ENCODE data around the gene MYBPC2. TPM values are rescaled to one million over a fixed set of nuclear protein-coding genes. Genes with fewer than 3 reads are reported as not detected.

Gene MYBPC2
- polyA plus RNA-seq, 1 of the 3 experiments (the other 2 are of a cell fraction): not detected

GRCh38 chr19:50515168-50515561 is 82.5 kb downstream of the MYBPC2 start:
- Histone ChIP-seq H3K36me3 (replicated peaks in 1 of 2; ENCODE audit: control insufficient read depth in 1 of 2, insufficient read depth in 2 of 2, low read length in 1 of 2) (no peaks in the 10 kb centered on the region), H3K4me1 (ENCODE audit: control insufficient read depth in 1 of 2, insufficient read depth in 2 of 2, low read depth in 1 of 2, low read length in 1 of 2) (peaks cover 0 to 38% of the 10 kb centered on the region in 2 experiments; a peak in 1 of 4 replicates), H3K27ac (ENCODE audit: low read depth in 2 of 2, low read length in 1 of 2) (peak overlapping the region in 1 of 2 experiments; percentile 98; a peak in 2 of 4 replicates), H3K9ac (no peak overlapping the region), H3K4me2 (no peak overlapping the region), H3K4me3 (ENCODE audit: low read depth in 2 of 2, low read length in 1 of 2) (no peak overlapping the region), H4K20me1 (ENCODE audit: insufficient read depth) (no peaks in the 10 kb centered on the region), H3K79me2 (ENCODE audit: insufficient read depth) (peaks cover 7% of the 10 kb centered on the region; the same call in 1 of the 2 replicates), H3K9me3 (no peaks in the 10 kb centered on the region), H3K9me2 (no peaks in the 10 kb centered on the region), H2AFZ (ENCODE audit: low read depth) (no peak overlapping the region), H3F3A (replicated peaks; ENCODE audit: insufficient read depth) (no peaks in the 10 kb centered on the region), H3K27me3 (ENCODE audit: insufficient read depth) (no peaks in the 10 kb centered on the region)
- CTCF ChIA-PET: interaction anchor here (1.0 to 2.7 kb wide), 5 partner anchors 23 to 93 kb away, joined by 3 to 14 read pairs (median 4); no protein-coding TSS in a partner anchor
- TF ChIP-seq ELF1 (IDR thresholded peaks at IDR 0.05) (no peak), FOXJ3 (CRISPR knock-in tag; IDR thresholded peaks at IDR 0.05) (no peak), TEAD4 (IDR thresholded peaks at IDR 0.05; ENCODE audit: borderline replicate concordance, insufficient read depth) (no peak), USF1 (IDR thresholded peaks at IDR 0.05; ENCODE audit: borderline replicate concordance, low read depth) (no peak), POLR2AphosphoS5 (IDR thresholded peaks at IDR 0.05; ENCODE audit: low read depth, low read length) (no peak)
- 80% methylated on average over 5 of the region's 11 CpGs for WGBS (ENCODE audit: low lambda C conversion rate)
- no peak for DNase-seq
- POLR2A ChIA-PET: no interaction called here

Other genes with a start within 250 kb of the MYBPC2 start
- 0.02 TPM in 1 of 2 replicates, not detected in the other for gene MYH14, start 229.3 kb upstream of the MYBPC2 start, polyA plus RNA-seq (2012; rRNA removed)
- 0.26 and 0.30 TPM in 2 replicates for gene KCNC3, start 103.5 kb upstream of the MYBPC2 start, polyA plus RNA-seq (2012; rRNA removed)
- gene NAPSA, start 67.3 kb upstream of the MYBPC2 start, polyA plus RNA-seq (2012; rRNA removed): 0.43 and 0.76 TPM in 2 replicates
- 72.8 and 108 TPM in 2 replicates for gene NR1H2, start 56.4 kb upstream of the MYBPC2 start, polyA plus RNA-seq (2012; rRNA removed)
- 28.6 and 33.6 TPM in 2 replicates for gene POLD1, start 48.5 kb upstream of the MYBPC2 start, polyA plus RNA-seq (2012; rRNA removed)
- gene SPIB, start 14.0 kb upstream of the MYBPC2 start, polyA plus RNA-seq (2012; rRNA removed): not detected in 2 replicates
- gene EMC10, start 43.6 kb downstream of the MYBPC2 start, polyA plus RNA-seq (2012; rRNA removed): 218 and 219 TPM in 2 replicates
- 1.1 and 1.3 TPM in 2 replicates for gene GARIN5A, start 44.0 kb downstream of the MYBPC2 start, polyA plus RNA-seq (2012; rRNA removed)
- gene JOSD2, start 78.3 kb downstream of the MYBPC2 start, polyA plus RNA-seq (2012; rRNA removed): 71.5 and 81.2 TPM in 2 replicates
- gene ASPDH, start 81.0 kb downstream of the MYBPC2 start, polyA plus RNA-seq (2012; rRNA removed): 0.07 and 0.32 TPM in 2 replicates
- gene LRRC4B, start 135.5 kb downstream of the MYBPC2 start, polyA plus RNA-seq (2012; rRNA removed): 5.4 and 6.9 TPM in 2 replicates
- 0.52 and 0.94 TPM in 2 replicates for gene SYT3, start 207.0 kb downstream of the MYBPC2 start, polyA plus RNA-seq (2012; rRNA removed)
- gene C19orf81, start 216.6 kb downstream of the MYBPC2 start, polyA plus RNA-seq (2012; rRNA removed): 3.4 and 5.7 TPM in 2 replicates

Measured in SK-N-SH (cell line).